Activated CD8-positive, alpha-beta T cell treated with anti-CD3 and anti-CD28 coated beads for 36 hours (primary cell): ENCODE measurements around the gene EGR1. TPM values are rescaled to one million over a fixed set of nuclear protein-coding genes. Genes with fewer than 3 reads are reported as not detected.

Source experiments
- ATAC-seq: fragments of 200-7000 bp; cut with Tn5 transposase; one replicate; pipeline ENCODE4 v1.10.0; 2021; ENCODE audit warnings: mild to moderate bottlenecking, moderate library complexity
- CTCF ChIA-PET: fragments of 350-600 bp; sonication (Branson Sonifier 250); formaldehyde crosslinking; loops from one replicate; lab custom pipeline; 2021; ENCODE audit warnings: antibody characterized with exemption; lab: Charles Lee
- POLR2A ChIA-PET: fragments of 350-600 bp; sonication (Branson Sonifier 250); formaldehyde crosslinking; loops from one replicate; lab custom pipeline; 2021; ENCODE audit warnings: antibody characterized with exemption; lab: Charles Lee
- DNase-seq: peaks from one replicate; pipeline ENCODE4 v3.0.0-alpha.2; 2020
- H3K27ac Mint-ChIP-seq: one replicate; pipeline ENCODE4 v1.8.0; 2021; ENCODE audit warnings: mild to moderate bottlenecking, mixed read lengths
- H3K27me3 Mint-ChIP-seq: one replicate; pipeline ENCODE4 v1.8.0; 2021; ENCODE audit warnings: mixed read lengths
- H3K36me3 Mint-ChIP-seq: one replicate; pipeline ENCODE4 v1.8.0; 2021; ENCODE audit warnings: low read depth, mixed read lengths
- H3K4me1 Mint-ChIP-seq: one replicate; pipeline ENCODE4 v1.8.0; 2021; ENCODE audit warnings: low read depth, mixed read lengths
- H3K4me3 Mint-ChIP-seq: one replicate; pipeline ENCODE4 v1.8.0; 2021; ENCODE audit warnings: mild to moderate bottlenecking, moderate library complexity, mixed read lengths
- H3K9me3 Mint-ChIP-seq: one replicate; pipeline ENCODE4 v1.8.0; 2021; ENCODE audit warnings: mixed read lengths
- CTCF ChIP-seq: fragments of 200-600 bp; IDR thresholded peaks from one replicate; pipeline ENCODE4 v1.8.0; 2022; ENCODE audit warnings: antibody characterized with exemption, mild to moderate bottlenecking
- intact Hi-C: fragments of 100-400 bp; cut with micrococcal nuclease; formaldehyde crosslinking; loops from one replicate; pipeline ENCODE4 v1.10.0; 2022
- total RNA-seq, 2 experiments: library from RNA; stranded (reverse); gene quantifications; one replicate each; pipeline ENCODE4 v1.2.3, GENCODE V29; 2021

The EGR1 gene
- total RNA-seq, 2 experiments from 2014 or later: 46.0 to 46.4 TPM

- ChIA-PET POLR2A (interaction anchor here (0.5 to 1.3 kb wide), 5 partner anchors 9 to 188 kb away, joined by 3 read pairs; no protein-coding TSS in a partner anchor), CTCF (no interaction called here)
- peak overlapping the region; percentile 82 for H3K4me3 Mint-ChIP-seq
- ATAC-seq (no peak), DNase-seq (no peak)
- no peaks in the 10 kb centered on the region for H3K9me3 Mint-ChIP-seq
- peaks cover 23% of the 10 kb centered on the region for H3K4me1 Mint-ChIP-seq
- peaks cover 28% of the 10 kb centered on the region for H3K36me3 Mint-ChIP-seq
- no peaks in the 10 kb centered on the region for H3K27me3 Mint-ChIP-seq
- no peak overlapping the region for H3K27ac Mint-ChIP-seq
- TF ChIP-seq CTCF: no peak
- intact Hi-C loops: loop anchor here (5.0 kb wide), 1 partner anchor 34 kb away; no protein-coding TSS in a partner anchor
Observed at GRCh38 chr5:138468133-138468965, 3.1 kb downstream of the EGR1 start.

DNA sequence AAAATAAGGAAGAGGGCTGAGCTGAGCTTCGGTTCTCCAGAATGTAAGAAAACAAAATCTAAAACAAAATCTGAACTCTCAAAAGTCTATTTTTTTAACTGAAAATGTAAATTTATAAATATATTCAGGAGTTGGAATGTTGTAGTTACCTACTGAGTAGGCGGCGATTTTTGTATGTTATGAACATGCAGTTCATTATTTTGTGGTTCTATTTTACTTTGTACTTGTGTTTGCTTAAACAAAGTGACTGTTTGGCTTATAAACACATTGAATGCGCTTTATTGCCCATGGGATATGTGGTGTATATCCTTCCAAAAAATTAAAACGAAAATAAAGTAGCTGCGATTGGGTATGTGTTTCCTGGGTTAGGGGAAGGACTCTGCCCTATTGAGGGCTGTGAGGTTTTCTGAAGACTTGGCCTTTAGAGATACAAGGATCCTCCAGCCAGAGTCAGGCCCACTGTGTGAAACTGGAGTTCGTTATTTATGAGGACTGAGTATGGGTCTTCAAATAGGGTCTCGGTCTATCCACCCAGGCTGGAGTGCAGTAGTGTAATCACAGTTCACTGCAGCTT, 3.8 kb downstream of the EGR1 start:
- no peak overlapping the region for H3K27ac Mint-ChIP-seq
- TF ChIP-seq CTCF: no peak
- ChIA-PET POLR2A (interaction anchor here (1.0 to 1.3 kb wide), 3 partner anchors 9 to 33 kb away, joined by 3 read pairs; no protein-coding TSS in a partner anchor), CTCF (no interaction called here)
- intact Hi-C loops: loop anchor here (5.0 kb wide), 1 partner anchor 33 kb away; no protein-coding TSS in a partner anchor
- H3K27me3 Mint-ChIP-seq: no peaks in the 10 kb centered on the region
- peaks cover 28% of the 10 kb centered on the region for H3K36me3 Mint-ChIP-seq
- DNase-seq (no peak), ATAC-seq (no peak)
- H3K4me1 Mint-ChIP-seq: peaks cover 23% of the 10 kb centered on the region
- H3K9me3 Mint-ChIP-seq: no peaks in the 10 kb centered on the region
- H3K4me3 Mint-ChIP-seq: peak overlapping the region; percentile 82

- H3K4me3 Mint-ChIP-seq: peak overlapping the region; percentile 36
- H3K9me3 Mint-ChIP-seq: no peaks in the 10 kb centered on the region
- no peaks in the 10 kb centered on the region for H3K27me3 Mint-ChIP-seq
- no peak overlapping the region for H3K27ac Mint-ChIP-seq
- no peak for ATAC-seq
- intact Hi-C loops: loop anchor here (5.0 kb wide), 1 partner anchor 33 kb away; no protein-coding TSS in a partner anchor
- CTCF ChIA-PET: no interaction called here
- peaks cover 23% of the 10 kb centered on the region for H3K4me1 Mint-ChIP-seq
- POLR2A ChIA-PET: interaction anchor here (0.6 to 1.3 kb wide), 4 partner anchors 10 to 39 kb away, joined by 3 to 6 read pairs (median 3); no protein-coding TSS in a partner anchor
- H3K36me3 Mint-ChIP-seq: peaks cover 28% of the 10 kb centered on the region
- no peak for TF ChIP-seq CTCF
- no peak for DNase-seq
Observed at GRCh38 chr5:138469540-138470321, 4.5 kb downstream of the EGR1 start.

DNA sequence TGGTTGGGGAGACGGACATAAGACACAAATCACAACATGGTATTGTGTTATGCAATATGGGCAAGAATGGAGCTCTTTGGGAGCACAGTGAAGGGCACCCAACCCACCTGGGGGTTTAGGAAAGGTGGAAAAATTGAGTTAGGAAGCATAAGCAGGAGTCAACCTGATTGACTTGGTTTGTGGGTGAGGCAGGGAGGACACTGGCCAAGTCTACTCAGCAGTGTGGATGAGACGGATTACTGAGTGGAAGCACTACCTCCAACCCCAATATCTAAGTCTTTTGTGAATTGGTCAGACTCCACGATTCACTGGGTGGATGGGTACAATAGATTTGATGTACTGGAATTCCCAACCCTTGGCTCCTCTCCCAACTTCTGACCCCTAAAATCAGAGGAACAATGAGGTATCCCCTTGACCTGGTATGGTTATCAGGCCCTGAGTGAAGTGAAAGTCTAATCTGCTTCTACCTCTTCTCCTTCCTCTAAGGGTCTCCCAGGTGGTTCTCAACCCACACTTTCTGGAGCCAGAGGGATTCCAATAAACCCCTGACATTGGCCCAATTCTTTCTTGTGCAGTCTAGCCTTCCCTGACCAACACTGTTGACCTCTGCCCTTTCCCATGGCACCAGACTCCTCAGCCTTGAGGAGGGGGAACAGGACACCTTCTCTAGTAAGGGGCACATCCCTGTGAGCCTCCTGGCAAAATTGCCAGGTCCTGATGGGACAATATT, 5.2 kb downstream of the EGR1 start:
- Mint-ChIP-seq H3K4me1 (peaks cover 23% of the 10 kb centered on the region), H3K4me3 (no peak overlapping the region), H3K27me3 (no peaks in the 10 kb centered on the region), H3K9me3 (no peaks in the 10 kb centered on the region), H3K27ac (no peak overlapping the region), H3K36me3 (peaks cover 26% of the 10 kb centered on the region)
- DNase-seq (no peak), ATAC-seq (no peak)
- CTCF ChIA-PET: interaction anchor here (1.6 kb wide), 1 partner anchor 21 kb away, joined by 6 read pairs; no protein-coding TSS in a partner anchor
- no peak for TF ChIP-seq CTCF
- POLR2A ChIA-PET: interaction anchor here (0.6 to 0.7 kb wide), 2 partner anchors 15 to 44 kb away, joined by 3 to 4 read pairs; no protein-coding TSS in a partner anchor
- intact Hi-C loops: no loop called here
